ENCODE results near the gene SLC18A3.

Gene SLC18A3

DNA sequence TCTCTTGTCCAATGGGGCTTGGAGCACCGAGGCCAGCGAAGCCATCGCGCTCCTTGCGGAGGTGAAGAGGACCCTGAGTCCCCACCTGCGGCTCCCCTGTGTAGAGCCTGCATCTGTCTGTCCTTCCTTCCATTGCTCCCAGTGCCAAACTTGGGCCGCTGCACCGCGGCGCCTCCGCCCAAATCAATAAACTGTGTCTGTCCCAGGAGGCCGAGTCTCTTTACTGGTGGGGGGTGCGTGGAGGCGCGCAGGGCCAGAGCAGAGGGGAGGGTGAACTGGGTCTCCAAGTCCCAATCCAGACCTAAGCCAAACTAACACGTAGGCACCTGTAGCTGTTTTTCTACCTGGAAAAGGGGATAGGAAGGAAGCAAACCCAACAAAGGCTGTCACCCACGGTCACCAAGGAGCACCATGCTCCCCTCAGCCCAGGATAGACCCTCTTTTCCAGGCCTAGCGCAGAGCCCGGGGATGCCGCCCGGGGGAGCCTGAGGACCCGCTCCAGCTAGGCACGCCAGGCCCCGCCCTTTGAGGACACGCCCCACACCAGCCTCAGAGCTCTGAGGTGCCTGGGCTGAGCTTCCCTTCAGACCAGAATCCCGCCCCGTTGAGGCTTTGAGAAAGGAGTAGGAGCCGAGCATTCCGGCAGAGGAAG is 2.5 kb downstream of the SLC18A3 start:
- DNase-seq = peak in 1 of 2 donors; percentile 36

DNA sequence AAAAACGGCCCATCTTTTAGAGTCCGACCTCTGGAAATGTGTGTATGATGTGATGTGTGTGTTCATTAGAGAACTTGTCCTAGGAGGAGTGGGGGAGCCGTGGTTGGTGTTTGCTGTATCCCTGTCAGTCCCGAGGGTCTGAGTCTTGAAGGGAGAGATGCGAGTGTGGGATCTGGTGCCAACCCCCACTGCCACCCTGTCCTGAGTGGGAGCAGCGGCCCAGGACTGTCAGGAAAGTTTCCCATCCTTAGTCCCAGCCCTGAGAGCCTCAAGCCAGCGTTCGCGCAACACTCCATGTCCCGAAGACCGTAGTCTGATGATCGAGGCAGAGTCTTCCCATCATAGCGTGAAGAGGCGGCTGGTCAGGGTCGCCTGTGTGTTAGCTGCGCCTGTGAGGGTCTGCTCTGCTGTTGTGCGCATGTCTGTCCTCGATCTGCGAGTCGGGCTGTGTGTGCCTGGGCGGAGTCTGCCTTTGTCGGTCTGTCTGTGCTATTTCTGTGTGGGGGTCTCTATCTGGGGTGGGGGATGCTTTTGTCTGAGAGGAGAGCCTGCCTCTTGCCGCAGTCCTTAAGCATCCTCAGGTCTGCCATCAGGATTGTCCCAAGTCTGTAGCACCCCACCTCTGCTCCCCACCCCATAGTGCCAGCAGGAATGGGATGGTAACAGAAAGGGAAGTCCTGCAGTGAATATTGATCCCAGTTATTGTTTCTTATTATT is 3.2 kb downstream of the SLC18A3 start:
- DNase-seq = no peak

DNA sequence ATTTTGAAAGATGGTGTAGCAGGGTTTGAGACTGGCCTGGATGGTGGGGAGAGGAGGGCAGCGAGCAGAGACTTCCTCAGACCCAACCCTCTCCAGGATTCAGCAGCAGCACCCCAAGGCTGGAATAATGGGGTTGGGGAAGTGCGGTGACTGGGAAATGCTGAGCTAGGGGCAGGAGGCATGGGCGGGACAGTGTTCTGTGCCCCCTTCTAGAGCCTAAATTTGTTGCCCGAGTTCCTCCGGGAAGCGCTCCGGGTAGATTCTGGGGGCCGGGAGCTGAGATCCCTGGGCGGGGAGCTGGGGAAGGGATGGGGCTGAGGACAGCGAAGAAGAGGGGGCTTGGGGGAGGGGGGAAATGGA is 3.8 kb downstream of the SLC18A3 start, which contains the start of gene CHAT:
Gene CHAT, plus strand, starts transcription at position 156 of the 360 bp plus-strand sequence. Its CDS starts 153 bp downstream, at position 309.
- no peak for DNase-seq

DNA sequence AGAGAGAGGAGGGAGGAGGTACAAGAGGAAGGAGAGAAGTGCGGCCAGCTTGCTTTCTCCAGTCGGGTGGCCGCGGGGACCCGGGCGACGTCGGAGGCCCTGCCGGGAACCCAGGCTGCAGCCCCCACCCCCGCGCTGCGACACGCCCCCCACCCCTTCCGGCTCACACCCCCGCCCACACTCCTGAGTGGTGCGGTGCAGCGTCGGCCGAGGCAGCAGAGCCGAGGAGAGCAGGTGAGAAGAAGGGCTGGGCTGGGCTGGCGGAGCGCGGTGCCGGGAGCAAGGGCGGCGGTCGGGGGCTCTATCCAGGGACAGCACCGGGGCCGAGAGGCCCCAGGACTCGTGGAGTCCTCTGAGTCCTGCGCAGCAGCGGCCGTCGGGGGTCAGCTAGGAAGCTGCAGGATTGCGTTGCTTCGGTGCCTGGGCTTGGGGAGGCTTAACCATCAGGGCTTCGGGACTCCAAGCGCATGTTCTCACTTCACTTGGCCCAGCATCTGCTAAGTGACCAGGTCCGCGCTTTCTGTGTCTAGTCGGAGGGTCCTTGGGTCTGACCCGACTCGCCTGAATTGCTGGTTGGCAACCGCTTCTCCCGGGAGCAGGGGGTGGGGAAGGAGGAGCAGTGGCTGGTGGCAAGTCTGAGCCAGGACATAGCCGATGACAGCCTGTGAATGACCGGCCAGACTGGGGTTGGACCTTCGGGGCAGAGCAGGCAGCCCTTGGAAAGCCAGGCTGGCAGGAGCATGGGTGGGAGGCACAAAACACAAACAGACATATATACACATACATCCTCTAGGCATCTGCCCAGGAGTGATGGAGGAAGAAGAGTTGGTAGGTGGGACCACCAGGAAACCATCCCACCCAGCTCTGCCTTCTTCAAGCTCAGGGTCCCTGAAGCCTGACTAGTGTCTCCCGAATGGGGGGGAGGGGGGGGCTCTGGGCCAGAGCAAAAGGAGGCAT is 4.4 kb downstream of the SLC18A3 start:
- DNase-seq = no peak

DNA sequence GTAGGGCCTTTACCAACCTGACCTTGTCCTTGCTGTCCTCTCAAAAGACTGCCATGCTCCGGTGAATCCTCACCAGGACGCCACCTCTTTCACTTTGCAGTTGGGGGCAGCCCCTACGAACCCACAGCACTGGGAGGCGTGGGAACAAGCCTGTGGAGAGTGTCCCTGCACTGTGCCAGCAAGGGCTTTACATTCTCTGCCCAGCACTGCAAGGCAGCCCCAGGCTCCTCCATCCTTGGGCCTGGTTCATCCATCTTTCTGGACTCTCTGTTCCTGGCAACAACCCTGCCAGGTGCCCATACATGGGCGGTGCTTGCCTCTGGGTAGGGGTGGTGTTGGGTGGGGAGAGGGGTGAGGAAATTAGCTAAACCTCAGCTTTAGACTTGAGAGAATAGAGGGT is 5.1 kb downstream of the SLC18A3 start:
- no peak for DNase-seq

DNA sequence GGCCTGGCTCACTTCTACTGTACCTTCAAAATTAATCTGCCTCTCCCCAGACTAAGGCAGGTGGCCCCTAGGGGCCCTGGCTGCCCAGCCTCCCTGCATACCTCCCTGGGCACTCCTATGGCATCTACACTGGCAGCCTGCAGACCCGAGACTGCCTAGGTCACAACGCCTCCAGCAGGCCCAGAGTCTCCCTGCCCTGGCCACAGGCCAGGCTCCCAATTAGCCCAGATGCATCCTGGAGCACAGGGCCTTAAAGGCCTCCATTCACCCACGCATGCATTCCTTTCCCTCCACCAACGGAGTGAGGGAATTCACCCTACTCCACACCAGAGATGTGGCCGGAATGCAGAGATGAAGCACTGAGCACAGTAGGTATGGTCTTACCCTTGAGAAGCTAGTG is 5.6 kb downstream of the SLC18A3 start:
- no peak for DNase-seq

DNA sequence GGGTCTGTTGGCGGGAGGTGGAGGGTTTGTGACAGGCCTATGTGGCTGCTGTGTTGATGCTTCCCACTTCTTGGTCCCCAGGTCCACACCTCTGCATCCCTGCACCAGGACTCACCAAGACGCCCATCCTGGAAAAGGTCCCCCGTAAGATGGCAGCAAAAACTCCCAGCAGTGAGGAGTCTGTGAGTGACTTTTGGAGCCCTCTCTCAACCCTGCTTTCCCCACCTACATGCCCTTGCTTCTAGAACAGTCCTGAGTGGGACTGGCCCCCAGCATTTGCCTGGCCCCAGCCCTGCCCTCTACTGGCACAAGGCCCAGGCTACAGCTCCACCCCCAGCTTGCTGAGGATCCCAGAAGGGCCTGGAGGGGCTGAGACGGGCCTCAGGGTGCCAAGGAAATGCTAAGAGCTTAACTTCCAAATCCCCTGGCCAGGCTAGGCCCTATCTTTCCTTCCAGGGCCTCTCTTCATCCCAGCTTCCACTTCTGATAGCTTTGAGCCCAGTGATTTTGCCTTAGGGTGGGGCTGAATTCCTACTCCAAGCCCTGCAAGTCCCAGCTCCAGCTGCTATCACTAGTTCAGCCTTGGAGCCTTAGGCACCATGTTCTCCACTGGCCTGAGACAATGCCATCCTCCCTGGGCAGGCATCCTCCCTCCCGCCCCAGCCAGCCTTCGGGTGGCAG is 6.5 kb downstream of the SLC18A3 start:
- DNase-seq = no peak

DNA sequence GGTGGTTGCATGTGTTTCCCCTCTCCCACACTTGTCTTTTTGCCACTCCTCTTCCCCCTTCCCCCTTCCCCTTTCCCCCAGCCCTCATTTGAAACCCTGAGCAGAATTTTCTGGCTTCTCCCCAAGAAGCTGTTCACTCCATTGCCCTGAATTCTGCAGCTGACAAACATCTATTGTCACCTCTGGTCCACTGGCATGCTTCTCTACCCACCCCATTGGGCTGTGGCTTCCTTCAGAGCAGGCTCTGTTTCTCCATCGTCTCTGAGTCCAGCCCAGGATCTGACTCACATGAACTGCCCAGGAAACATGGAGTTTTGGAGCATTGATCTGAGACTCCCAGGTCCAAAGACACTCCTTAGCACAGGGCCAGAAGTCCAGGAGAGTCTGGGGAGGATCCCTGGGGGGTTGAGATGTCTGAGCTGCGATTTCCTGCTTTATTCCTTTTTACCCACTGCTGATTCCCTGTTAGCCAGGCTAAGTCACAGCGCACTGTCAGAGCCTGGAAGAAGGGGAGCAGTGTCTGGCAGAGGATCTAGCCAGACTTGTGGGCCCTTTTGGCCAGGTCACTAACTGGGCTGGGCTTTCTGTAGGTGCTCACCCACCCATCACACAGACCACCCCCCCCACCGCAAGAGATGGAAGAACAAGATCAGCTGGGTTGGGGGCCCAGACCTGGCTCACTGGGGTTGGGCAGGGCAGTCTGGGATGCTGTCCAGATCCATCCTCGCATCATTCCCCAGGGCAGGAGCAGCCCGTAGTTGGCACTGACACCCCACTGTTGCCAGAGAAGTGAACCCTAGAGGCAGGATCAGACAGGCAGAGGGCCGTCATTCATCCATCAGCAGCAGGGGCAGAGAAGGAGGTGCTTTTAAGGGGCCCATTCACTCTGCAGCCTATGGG is 7.3 kb downstream of the SLC18A3 start:
- no peak for DNase-seq

DNA sequence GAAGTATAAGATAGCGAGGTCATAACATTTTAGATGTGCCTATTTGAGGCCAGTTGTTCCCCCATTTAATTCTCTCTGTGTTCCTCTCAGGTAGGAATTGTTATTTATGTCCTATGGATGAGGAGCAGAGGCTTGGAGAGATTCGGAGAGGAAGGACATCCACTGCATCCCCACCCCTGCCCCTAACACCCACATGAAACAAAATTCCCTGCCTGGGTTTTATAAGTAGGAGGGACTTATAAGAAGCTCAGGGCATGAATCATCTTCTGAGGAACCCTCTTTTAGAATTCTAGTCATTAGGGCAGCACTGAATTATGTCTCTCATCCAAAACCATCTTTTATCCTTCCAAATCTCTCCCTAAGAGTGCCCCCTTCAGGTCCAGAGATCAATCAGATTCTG is 8.7 kb downstream of the SLC18A3 start:
- no peak for DNase-seq

DNA sequence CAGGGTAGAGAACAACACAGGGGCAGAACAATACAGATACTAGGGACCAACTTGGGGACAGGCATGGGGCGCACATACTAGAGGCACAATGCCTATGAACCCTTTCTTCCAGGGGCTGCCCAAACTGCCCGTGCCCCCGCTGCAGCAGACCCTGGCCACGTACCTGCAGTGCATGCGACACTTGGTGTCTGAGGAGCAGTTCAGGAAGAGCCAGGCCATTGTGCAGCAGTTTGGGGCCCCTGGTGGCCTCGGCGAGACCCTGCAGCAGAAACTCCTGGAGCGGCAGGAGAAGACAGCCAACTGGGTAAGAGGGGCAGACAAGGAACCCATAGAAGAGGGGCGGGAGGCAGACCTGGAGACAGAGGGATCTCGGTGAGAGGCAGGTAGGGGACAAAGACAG is 9.5 kb downstream of the SLC18A3 start:
- DNase-seq = no peak

DNA sequence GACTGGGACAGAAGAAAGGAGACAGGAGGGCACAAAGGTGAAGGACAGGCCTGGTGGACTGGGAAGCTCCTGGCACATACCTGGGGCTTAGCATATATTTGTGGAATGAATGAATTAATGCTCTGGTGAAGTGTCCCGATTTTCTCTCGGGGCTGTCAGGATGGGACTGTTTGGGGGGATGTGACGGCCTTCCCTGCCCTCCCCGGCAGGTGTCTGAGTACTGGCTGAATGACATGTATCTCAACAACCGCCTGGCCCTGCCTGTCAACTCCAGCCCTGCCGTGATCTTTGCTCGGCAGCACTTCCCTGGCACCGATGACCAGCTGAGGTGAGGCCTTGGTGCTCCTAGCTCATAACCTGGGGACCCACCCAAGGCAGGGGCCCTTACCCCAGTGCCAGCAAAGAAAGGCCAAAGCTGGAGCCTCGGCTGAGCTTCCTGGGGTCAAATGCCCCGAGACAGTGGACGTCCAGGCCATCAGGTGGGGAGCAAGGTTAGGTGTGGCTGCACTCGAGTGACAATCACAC is 10.2 kb downstream of the SLC18A3 start:
- no peak for DNase-seq

DNA sequence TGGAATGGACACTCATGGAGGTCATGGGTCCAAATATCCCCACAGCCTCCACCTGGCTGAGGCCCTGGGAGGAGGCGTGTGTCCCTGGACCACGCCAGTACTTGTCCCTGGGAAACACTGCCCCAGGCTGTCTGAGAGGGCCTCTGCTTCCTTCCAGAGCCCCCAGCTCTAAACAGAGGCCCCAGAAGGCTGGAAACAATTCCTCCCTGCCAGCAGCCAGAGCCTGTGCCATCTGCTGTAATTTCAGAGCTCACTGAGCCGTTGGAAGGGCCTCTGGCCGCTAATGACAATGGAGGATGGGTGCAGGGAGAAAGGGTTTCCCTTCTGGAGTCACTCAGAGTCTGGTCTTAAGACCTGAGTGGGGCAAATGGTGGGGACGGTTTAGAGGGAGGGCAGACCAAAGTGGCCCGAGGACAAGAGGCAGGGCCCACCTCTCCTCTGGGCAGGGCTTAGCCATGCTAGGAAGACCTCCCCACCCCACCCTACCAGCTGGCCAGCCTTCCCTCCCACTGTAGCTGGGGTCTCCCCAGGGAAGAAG is 10.8 kb downstream of the SLC18A3 start:
- no peak for DNase-seq

DNA sequence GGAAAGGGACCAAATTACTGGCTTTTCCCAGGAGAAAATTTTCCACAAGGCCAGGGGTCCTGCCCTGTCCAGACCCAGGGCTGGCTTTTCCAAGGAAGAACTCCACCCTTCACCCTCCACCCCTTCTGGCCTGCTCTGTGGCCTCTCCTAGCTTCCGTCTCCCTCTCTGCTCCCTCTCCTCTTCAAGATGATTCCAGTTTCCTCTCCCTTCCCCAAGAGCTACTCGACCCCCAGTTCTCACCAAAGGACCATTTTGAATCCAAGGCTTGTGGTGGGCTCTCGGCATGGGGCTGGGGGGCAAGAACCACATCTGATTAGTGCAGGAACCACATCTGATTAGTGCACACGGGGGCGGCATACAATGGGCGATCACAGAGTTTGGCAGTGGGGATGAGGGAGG is 11.5 kb downstream of the SLC18A3 start:
- DNase-seq = no peak

DNA sequence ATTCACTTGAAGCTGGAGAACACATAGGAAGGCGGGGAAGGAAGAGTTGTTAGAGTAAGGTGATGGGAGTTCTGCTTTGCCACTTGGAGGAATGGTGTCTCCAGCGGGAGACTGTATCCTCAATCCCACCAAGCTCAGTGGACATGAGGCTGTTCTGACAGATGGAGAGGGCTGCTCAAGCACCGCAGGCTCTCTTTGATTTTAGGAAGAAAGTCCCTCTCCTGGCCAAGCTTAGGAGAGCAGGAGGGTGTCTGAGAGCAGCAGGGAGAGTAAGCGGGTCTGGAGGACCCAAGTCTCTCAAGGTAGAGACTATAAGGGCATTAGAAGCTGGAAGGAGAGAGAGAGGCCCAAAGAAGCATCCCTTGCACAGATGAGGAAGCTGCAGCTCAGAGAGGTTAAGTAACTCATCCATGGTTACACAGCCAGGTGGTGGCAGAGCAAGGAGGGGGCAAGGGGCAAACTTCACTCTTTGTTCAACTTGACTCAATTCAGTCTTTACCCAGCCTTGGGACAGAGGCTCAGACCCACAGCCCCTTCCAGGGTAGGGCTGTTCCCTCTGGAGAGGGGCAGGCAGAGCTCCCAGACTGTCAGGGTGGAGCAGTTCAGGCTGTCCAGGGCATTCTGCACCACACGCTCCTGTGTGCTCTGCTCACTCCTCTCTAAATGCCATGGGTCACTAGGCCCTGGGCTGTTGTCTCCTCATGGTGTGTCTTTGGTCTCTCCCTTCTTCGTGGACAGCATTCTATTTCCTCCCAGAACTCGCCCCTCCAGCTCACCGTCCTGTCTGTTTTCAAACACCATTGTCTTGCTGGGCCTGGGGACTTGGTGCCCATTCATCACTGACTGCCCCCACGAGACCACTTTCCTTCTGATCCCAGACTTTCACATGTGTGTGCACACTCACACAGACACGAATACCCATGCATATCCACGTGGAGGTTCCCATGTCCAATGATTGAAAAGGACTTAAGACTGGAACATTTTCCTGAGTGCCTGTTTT is 12.6 kb downstream of the SLC18A3 start:
- no peak for DNase-seq

DNA sequence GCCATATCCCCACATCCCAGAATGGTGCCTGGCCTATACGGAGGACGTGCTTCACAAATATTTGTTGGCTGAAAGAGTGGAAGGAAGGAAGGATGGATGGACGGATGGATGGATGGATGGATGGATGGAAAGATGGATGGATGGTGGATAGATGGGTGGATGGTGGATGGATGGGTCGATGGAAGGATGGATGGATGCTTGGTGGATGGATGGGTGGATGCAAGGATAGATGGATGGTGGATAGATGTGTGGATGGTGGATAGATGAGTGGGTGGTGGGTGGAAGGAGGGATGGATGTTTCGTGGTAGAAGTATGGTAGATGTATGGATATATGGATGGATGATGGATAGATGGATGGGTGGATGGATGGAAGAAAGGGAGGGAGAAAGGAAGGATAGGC is 14.5 kb downstream of the SLC18A3 start:
- DNase-seq = no peak

DNA sequence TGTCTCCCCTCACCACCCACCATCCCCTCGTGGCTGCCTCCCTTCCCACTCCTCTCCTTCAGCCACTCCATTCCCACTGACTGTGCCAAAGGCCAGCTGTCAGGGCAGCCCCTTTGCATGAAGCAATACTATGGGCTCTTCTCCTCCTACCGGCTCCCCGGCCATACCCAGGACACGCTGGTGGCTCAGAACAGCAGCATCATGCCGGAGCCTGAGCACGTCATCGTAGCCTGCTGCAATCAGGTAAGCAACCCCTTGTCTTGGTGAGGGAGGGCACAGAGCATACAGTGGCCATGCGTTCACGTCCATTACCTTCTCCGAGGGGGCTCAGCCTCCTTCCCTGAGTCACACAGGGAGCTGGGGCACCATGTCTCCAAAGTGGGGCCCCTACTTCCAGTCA is 15.3 kb downstream of the SLC18A3 start:
- no peak for DNase-seq

DNA sequence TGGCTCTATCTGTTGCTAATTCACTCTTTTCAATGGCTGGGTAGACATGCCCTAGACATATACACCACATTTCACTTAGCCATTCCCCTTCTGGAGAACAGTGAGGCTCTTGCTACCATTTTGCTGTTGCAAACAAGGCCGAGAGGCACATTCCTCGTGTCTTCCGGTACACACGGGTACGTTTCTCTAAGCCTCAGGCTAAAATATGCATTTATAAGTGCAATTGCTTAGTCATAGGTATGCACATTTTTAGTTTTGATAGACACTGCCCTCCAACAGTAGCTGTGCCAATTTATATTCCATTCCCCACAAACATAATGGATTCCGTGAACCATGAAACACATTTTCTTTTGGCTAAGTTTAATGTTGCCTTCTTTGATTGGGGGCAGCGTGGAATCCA is 16.9 kb downstream of the SLC18A3 start:
- DNase-seq = no peak

DNA sequence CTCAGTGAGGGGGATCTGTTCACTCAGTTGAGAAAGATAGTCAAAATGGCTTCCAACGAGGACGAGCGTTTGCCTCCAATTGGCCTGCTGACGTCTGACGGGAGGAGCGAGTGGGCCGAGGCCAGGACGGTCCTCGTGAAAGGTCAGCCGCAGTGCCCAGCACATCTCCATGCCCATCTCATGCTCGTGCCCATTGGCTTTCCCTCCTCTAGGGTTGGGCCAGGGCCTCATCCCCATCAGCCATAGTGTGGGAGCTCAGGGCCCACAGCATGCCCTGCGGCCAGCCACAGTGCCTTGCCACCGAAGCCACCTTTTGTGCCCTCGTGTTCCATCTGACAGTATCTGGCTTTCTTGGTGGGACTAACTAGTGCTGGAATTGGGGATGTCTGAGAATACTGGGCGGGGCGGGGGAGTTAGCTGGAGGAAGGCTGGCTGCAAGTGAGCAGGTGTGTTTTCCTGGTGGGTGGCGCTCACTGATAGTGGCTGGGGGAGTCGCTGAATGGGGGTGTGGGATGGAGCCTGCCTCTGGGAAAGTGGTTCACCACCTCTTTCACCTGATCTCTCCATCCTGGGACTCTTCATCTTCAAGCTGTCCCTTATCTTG is 17.6 kb downstream of the SLC18A3 start:
- no peak for DNase-seq

DNA sequence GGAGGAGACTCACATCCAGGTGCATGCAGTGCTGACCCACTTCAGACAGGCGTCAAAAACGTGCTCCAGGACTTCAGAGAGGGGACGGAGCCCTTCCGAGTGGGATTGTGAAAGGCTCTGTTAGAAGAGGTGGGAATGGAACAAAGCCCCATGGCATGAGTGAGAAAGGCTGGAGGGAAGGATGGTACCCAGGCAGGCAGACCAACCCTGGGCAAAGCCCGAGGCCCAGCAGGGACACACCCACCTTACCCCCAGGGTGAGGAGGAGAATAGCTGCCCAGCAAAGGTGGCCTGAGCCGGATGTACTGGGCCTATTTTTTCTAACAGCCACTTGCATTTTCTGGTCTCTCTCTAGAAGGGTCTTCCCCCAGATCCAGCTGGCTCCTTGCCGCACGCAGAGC is 18.5 kb downstream of the SLC18A3 start:
- no peak for DNase-seq

DNA sequence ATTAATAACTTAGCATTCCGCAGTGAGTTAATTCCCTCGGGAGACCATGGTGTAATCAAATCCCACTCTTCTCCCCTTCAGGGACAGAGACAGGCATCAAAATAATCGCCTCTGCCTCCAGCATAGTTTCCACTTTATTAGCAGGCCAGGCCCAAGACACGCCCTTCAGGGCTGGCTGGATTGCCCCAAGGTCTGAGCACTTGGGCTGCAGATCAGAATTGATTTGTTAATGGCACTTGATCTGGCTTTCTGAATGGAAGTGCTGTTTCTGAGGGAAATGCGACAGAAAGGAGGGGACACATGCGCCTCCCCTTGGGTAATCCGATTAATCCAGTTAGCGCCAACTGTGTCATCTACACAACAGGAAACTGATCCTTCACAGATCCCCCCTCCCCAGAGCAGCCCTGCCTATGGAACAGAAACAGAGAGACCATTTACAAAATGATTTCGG is 19.3 kb downstream of the SLC18A3 start:
- no peak for DNase-seq
